BLaER1 (cell line): ENCODE measurements around the gene UPF1.

Experiments
- H3K27ac ChIP-seq: shearing (Covaris generic); formaldehyde crosslinking; 2 replicates; pipeline ENCODE4 v1.8.1; 2022
- H3K27me3 ChIP-seq: shearing (Covaris generic); formaldehyde crosslinking; 2 replicates; pipeline ENCODE4 v1.8.1; 2022
- H3K36me3 ChIP-seq: shearing (Covaris generic); formaldehyde crosslinking; 2 replicates; pipeline ENCODE4 v1.8.1; 2022
- H3K4me1 ChIP-seq: shearing (Covaris generic); formaldehyde crosslinking; 2 replicates; pipeline ENCODE4 v1.8.1; 2022
- H3K4me2 ChIP-seq: shearing (Covaris generic); formaldehyde crosslinking; 2 replicates; pipeline ENCODE4 v1.8.1; 2022
- H3K4me3 ChIP-seq: shearing (Covaris generic); formaldehyde crosslinking; 2 replicates; pipeline ENCODE4 v1.8.1; 2022
- H3K9ac ChIP-seq: shearing (Covaris generic); formaldehyde crosslinking; 2 replicates; pipeline ENCODE4 v1.8.1; 2022
- H3K9me3 ChIP-seq: shearing (Covaris generic); formaldehyde crosslinking; 2 replicates; pipeline ENCODE4 v1.8.1; 2022
- H4K20me1 ChIP-seq: shearing (Covaris generic); formaldehyde crosslinking; 2 replicates; pipeline ENCODE4 v1.8.1; 2022
- Cebpa-rat ChIP-seq: shearing (Covaris generic); IDR thresholded peaks from 2 replicates; pipeline ENCODE4 v1.8.1; 2022

Gene UPF1

DNA sequence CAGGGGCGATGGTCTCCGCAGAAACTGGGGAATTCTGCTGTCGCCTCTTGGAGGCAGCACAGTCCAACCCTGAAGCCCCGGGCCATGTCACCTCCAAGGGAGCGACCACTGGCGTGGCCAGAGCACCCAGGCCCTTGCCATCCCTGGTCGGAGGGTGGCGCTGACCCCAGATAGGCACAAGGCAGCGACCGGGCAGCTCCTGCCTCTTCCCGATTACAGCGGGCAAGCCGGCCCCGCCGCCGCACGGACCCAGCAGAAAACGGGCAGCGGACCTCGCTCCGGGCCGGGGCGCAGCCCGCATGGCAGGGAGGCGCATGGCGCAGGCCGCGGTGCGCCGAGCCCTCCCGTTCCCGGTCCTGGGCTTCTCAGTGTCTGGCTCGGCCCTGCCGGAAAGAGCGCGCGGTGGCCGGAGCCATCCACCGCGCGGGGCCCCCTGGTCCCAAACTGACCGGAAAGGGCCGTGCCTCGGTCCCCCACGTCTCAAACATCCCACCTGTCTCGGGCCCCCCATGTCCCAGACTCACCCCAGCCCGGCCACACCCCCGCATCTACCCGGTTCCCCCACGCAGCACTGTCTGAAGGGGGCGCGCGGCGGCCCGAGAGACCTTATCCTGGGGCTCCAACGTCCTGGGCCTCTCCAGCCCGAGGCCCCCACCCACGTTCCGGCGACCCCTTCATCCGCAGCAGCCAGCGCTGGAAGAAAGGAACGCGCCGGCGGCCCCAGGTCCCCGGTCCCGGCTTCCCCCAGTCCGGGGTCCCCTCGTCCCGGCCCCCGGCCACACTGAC, 63.5 kb downstream of the UPF1 start:
- Histone ChIP-seq H3K4me1 (peaks cover 36% of the 10 kb centered on the region), H4K20me1 (peaks cover 56% of the 10 kb centered on the region), H3K9ac (no peak overlapping the region), H3K27me3 (peaks cover 67% of the 10 kb centered on the region), H3K36me3 (peaks cover 18% of the 10 kb centered on the region), H3K27ac (no peak overlapping the region), H3K4me2 (peak overlapping the region; percentile 80), H3K9me3 (0 out of 2 replicates have a peak, but pooled peaks cover 3% of the 10 kb centered on the region), H3K4me3 (peak overlapping the region; percentile 58)
- no peak for TF ChIP-seq Cebpa-rat

DNA sequence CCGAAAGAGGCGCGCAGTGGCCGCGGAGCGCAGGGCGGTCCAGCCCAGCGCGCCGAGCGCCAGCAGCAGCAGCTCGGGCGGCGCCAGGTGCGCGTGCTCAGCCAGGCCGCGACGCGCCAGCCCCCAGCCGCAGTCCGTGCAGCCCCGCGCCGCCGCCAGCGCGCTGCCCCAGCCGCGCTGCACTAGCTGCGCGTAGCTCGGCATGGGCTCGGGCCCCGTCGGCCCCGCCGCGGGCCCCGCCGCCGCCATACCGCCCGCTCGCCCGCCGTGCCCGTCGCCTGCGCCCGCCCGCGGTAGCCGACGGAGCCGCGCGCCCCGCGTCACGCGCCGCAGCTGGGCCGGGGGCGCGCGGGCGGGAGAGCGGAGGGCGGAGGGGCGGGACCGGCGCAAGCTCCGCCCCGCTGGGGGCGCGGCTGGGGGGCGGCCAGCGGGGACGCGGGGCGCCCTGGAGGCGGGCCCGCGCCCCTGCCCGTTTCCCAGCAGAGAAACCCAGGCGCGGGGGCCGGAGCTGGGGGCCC, 64.1 kb downstream of the UPF1 start, which contains the start of gene CERS1:
Gene CERS1 (minus strand): TSS at position 335 of the 518 bp plus-strand sequence. CDS start 86 bp downstream, at position 249.
- 0 out of 2 replicates have a peak, but pooled peaks cover 3% of the 10 kb centered on the region for H3K9me3 ChIP-seq
- H3K4me3 ChIP-seq, result peak within 1 kb of the TSS; percentile 58
- peaks cover 36% of the 10 kb centered on the region for H3K4me1 ChIP-seq
- peak within 1 kb of the TSS; percentile 80 for H3K4me2 ChIP-seq
- no peak within 1 kb of the TSS for H3K9ac ChIP-seq
- H3K27me3 ChIP-seq, result peaks cover 67% of the 10 kb centered on the region
- no peak for TF ChIP-seq Cebpa-rat
- peaks cover 58% of the 10 kb centered on the region for H4K20me1 ChIP-seq
- H3K36me3 ChIP-seq, result peaks cover 25% of the 10 kb centered on the region
- H3K27ac ChIP-seq, result no peak within 1 kb of the TSS

- peaks cover 36% of the 10 kb centered on the region for H3K4me1 ChIP-seq
- H3K9me3 ChIP-seq, result 0 out of 2 replicates have a peak, but pooled peaks cover 3% of the 10 kb centered on the region
- no peak overlapping the region; the same call in 1 of the 2 replicates for H3K4me2 ChIP-seq
- H3K27ac ChIP-seq, result no peak overlapping the region
- H3K4me3 ChIP-seq, result no peak overlapping the region
- peaks cover 58% of the 10 kb centered on the region for H4K20me1 ChIP-seq
- no peak for TF ChIP-seq Cebpa-rat
- H3K27me3 ChIP-seq, result peaks cover 67% of the 10 kb centered on the region
- H3K9ac ChIP-seq, result no peak overlapping the region
- H3K36me3 ChIP-seq, result peaks cover 30% of the 10 kb centered on the region
These were observed 64.7 kb downstream of the UPF1 start for GRCh38 chr19:18896421-18896841.

DNA sequence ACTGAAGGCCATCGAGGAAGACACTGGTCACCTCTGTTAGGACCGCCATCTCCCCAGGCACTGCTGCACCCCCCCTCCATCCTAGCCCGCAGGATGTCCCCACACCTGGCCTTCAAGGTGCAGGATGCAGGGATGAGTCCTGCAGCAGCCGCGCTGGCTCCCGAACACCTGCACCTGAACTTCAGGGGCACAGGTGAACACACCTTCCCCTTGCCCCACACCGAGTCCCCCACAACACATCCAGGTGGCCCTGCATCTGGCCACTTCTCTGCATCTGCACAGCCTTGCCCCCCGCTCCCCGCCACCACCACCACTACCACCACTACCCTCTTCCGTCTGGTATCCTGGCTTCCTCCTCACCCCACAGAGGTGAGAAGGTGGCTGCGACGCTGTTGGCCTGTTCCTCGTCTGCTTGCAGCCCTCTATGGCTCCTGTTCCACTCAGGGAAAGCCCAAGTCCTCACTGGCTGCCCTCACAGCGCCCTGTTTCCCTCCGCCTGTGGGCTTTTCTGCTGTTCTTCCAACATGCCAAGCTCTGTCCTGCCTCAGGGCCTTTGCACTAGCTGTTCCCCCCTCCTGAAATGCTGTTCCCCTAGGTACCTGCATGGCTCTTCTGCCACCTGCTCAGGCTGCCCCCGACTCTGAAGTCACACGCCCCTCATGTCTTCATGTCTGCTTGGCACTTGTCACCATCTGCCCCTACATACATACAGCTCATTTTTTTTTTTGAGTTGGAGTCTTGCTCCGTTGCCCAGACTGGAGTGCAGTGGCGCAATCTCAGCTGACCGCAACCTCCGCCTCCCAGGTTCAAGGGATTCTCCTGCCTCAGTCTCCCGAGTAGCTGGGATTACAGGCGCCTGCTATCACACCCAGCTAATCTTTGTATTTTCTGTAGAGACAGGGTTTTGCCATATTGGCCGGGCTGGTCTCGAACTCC, 65.6 kb downstream of the UPF1 start:
- H4K20me1 ChIP-seq, result peaks cover 58% of the 10 kb centered on the region

GRCh38 chr19:18898081-18898606, 66.4 kb downstream of the UPF1 start:
- H3K9me3 ChIP-seq, result no peaks in the 10 kb centered on the region
- H3K36me3 ChIP-seq, result peaks cover 41% of the 10 kb centered on the region
- no peak overlapping the region for H3K9ac ChIP-seq
- peaks cover 50% of the 10 kb centered on the region for H3K27me3 ChIP-seq
- H3K4me1 ChIP-seq, result peaks cover 34% of the 10 kb centered on the region
- no peak for TF ChIP-seq Cebpa-rat
- H3K4me3 ChIP-seq, result no peak overlapping the region
- peaks cover 63% of the 10 kb centered on the region for H4K20me1 ChIP-seq
- no peak overlapping the region for H3K27ac ChIP-seq
- H3K4me2 ChIP-seq, result no peak overlapping the region

More for the DNA sequence above, 65.6 kb downstream of the UPF1 start:
- no peak for TF ChIP-seq Cebpa-rat
- Histone ChIP-seq H3K4me3 (no peak overlapping the region), H3K27me3 (peaks cover 58% of the 10 kb centered on the region), H3K27ac (no peak overlapping the region), H3K4me2 (no peak overlapping the region), H3K4me1 (peaks cover 36% of the 10 kb centered on the region), H3K36me3 (peaks cover 35% of the 10 kb centered on the region), H3K9me3 (0 out of 2 replicates have a peak, but pooled peaks cover 3% of the 10 kb centered on the region), H3K9ac (no peak overlapping the region)

DNA sequence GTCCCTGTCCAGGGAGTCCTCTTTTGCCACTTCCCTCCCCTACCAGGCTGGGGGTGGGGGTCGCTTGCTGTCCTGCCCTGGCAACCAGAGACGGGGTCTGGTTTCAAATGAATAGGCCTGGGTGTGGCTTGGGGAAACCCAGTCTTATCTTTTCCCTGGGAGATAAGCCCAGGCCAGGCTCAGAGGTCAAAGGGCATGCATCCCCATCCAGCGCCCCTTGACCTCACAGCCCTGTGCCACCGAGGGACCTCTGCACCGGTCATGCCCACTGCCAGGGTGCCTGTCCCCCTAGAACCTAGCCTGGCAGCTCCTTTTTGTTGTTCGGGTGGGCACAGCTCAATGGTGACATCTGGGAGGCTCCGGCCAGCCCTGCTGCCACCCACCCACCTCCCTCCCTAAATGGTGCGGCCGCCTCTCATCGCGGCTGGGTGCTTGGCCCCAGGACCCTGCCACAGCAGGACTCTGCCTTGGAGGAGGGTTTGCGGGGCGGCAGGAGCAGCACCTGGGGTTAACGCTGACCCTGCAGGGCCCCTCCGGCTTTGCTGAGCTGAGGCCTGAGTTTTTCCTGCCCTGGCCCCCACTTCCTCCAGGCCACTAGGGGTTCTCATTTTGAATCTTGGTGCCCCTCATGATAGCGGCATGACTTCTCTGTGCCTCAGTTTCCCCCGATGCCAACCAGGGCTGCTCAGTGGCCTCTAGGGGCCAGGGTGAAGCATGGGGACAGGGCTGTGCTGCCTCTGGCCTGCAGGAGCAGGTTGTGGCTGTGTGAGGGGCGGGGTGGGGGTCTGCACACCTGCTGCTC, 67.0 kb downstream of the UPF1 start:
- Histone ChIP-seq H3K4me3 (no peak overlapping the region), H3K36me3 (peaks cover 48% of the 10 kb centered on the region), H3K27me3 (peaks cover 43% of the 10 kb centered on the region), H3K9me3 (no peaks in the 10 kb centered on the region), H3K4me1 (peaks cover 33% of the 10 kb centered on the region), H3K4me2 (no peak overlapping the region), H4K20me1 (peaks cover 64% of the 10 kb centered on the region), H3K9ac (no peak overlapping the region), H3K27ac (no peak overlapping the region)
- TF ChIP-seq Cebpa-rat, result no peak

GRCh38 chr19:18899624-18900560, 68.1 kb downstream of the UPF1 start:
- peaks cover 57% of the 10 kb centered on the region for H4K20me1 ChIP-seq
- no peak for TF ChIP-seq Cebpa-rat
- peaks cover 59% of the 10 kb centered on the region for H3K36me3 ChIP-seq
- no peak overlapping the region for H3K9ac ChIP-seq
- no peak overlapping the region for H3K4me2 ChIP-seq
- H3K27ac ChIP-seq, result no peak overlapping the region
- peaks cover 33% of the 10 kb centered on the region for H3K27me3 ChIP-seq
- peaks cover 22% of the 10 kb centered on the region for H3K4me1 ChIP-seq
- no peaks in the 10 kb centered on the region for H3K9me3 ChIP-seq
- no peak overlapping the region for H3K4me3 ChIP-seq
